NCI-H1694 treated with DMSO at 0.1 percent for 48 hours (cell line): ENCODE measurements around the gene TMPRSS15.
"Not testable (repeated sequence)": the region's sequence is repeated elsewhere in the genome, so short reads cannot be mapped to it uniquely, and the experiment has no call there.

Experiments used
- DNase-seq: peaks from one replicate; lab custom pipeline; 2025; lab: John Stamatoyannopoulos, UW

Gene TMPRSS15

GRCh38 chr21:18403735-18404450 lies at the start of gene TMPRSS15:
TSS of gene TMPRSS15 (minus strand) at chr21:18403785. CDS start at chr21:18403622, 163 bp downstream.
- DNase-seq: no peak

- no peak for DNase-seq
Observed at GRCh38 chr21:18451670-18452069, 48.1 kb upstream of the TMPRSS15 start.

- DNase-seq: no peak
Observed at GRCh38 chr21:18449605-18450550, 46.3 kb upstream of the TMPRSS15 start.

- DNase-seq: no peak
Observed at GRCh38 chr21:18443701-18444100, 40.1 kb upstream of the TMPRSS15 start.

- DNase-seq: no peak
Observed at GRCh38 chr21:18443085-18443484, 39.5 kb upstream of the TMPRSS15 start.

GRCh38 chr21:18430341-18430740 lies 26.8 kb upstream of the TMPRSS15 start:
- DNase-seq: no peak

GRCh38 chr21:18424276-18424675 lies 20.7 kb upstream of the TMPRSS15 start:
- no peak for DNase-seq

- no peak for DNase-seq
Observed at GRCh38 chr21:18417141-18417790, 13.7 kb upstream of the TMPRSS15 start.

- no peak for DNase-seq
Observed at GRCh38 chr21:18411565-18411964, 8.0 kb upstream of the TMPRSS15 start.

- DNase-seq: no peak
Observed at GRCh38 chr21:18409579-18409978, 6.0 kb upstream of the TMPRSS15 start.

GRCh38 chr21:18398843-18399242 lies 4.7 kb downstream of the TMPRSS15 start:
- no peak for DNase-seq

- no peak for DNase-seq
Observed at GRCh38 chr21:18387994-18388393, 15.6 kb downstream of the TMPRSS15 start.

GRCh38 chr21:18384771-18385170 lies 18.8 kb downstream of the TMPRSS15 start:
- peak; percentile 61 for DNase-seq

- DNase-seq: not testable (repeated sequence)
Observed at GRCh38 chr21:18382934-18383619, 20.5 kb downstream of the TMPRSS15 start.

GRCh38 chr21:18382141-18382540 lies 21.4 kb downstream of the TMPRSS15 start:
- no peak for DNase-seq

- no peak for DNase-seq
Observed at GRCh38 chr21:18373606-18374005, 30.0 kb downstream of the TMPRSS15 start.

GRCh38 chr21:18370301-18370700 lies 33.3 kb downstream of the TMPRSS15 start:
- DNase-seq: no peak

GRCh38 chr21:18369115-18369514 lies 34.5 kb downstream of the TMPRSS15 start:
- peak; percentile 44 for DNase-seq

- no peak for DNase-seq
Observed at GRCh38 chr21:18368205-18368604, 35.4 kb downstream of the TMPRSS15 start.

GRCh38 chr21:18356801-18357200 lies 46.8 kb downstream of the TMPRSS15 start:
- no peak for DNase-seq

- DNase-seq: no peak
Observed at GRCh38 chr21:18354947-18355346, 48.6 kb downstream of the TMPRSS15 start.

GRCh38 chr21:18350216-18350615 lies 53.4 kb downstream of the TMPRSS15 start:
- no peak for DNase-seq
